Calu3 (cell line): ENCODE data around the gene ACSL3. TPM values are rescaled to one million over a fixed set of nuclear protein-coding genes. Genes with fewer than 3 reads are reported as not detected.

Experiments used
- BruUV-seq: library from RNA; stranded (reverse); fragments of 400-500 nt; replicated peaks from 2 replicates; lab custom pipeline; 2021; lab: Mats Ljungman, UMichigan
- CTCF ChIA-PET: fragments of 300-600 bp; sonication (Branson Sonifier 250); formaldehyde crosslinking; loops from one replicate; lab custom pipeline; 2022; ENCODE audit warnings: antibody characterized with exemption; lab: Charles Lee
- DNase-seq: peaks from one replicate; pipeline ENCODE4 v3.0.0; 2022
- H3K27ac Mint-ChIP-seq: one replicate; pipeline ENCODE4 v1.8.0; 2022; ENCODE audit warnings: mixed read lengths; ENCODE audit not compliant: unreplicated experiment
- H3K27me3 Mint-ChIP-seq: one replicate; pipeline ENCODE4 v1.8.0; 2022; ENCODE audit warnings: mixed read lengths; ENCODE audit not compliant: unreplicated experiment
- H3K36me3 Mint-ChIP-seq: one replicate; pipeline ENCODE4 v1.8.0; 2022; ENCODE audit warnings: mild to moderate bottlenecking, moderate library complexity, mixed read lengths; ENCODE audit not compliant: insufficient read depth, unreplicated experiment
- H3K4me1 Mint-ChIP-seq: one replicate; pipeline ENCODE4 v1.8.0; 2022; ENCODE audit warnings: mild to moderate bottlenecking, low read depth, mixed read lengths; ENCODE audit not compliant: unreplicated experiment
- H3K4me3 Mint-ChIP-seq: one replicate; pipeline ENCODE4 v1.8.0; 2022; ENCODE audit warnings: mild to moderate bottlenecking, low read depth, moderate library complexity, mixed read lengths; ENCODE audit not compliant: unreplicated experiment
- H3K9me3 Mint-ChIP-seq: one replicate; pipeline ENCODE4 v1.8.0; 2022; ENCODE audit warnings: low read depth, mixed read lengths; ENCODE audit not compliant: unreplicated experiment
- intact Hi-C: fragments of 100-400 bp; cut with micrococcal nuclease; formaldehyde crosslinking; loops from one replicate; pipeline ENCODE4 v1.10.0; 2022; ENCODE audit not compliant: unreplicated experiment
- total RNA-seq: library from RNA; stranded (reverse); gene quantifications from 2 replicates; pipeline ENCODE4 v1.2.3, GENCODE V29; 2022
- TF ChIP-seq, protein P1 (sequence below): fragments of 200-600 bp; IDR thresholded peaks from one replicate; pipeline ENCODE4 v1.8.0; 2022; ENCODE audit warnings: antibody characterized with exemption; ENCODE audit not compliant: unreplicated experiment

Gene ACSL3
- total RNA-seq, 1 experiment from 2014 or later, result 167 TPM

DNA sequence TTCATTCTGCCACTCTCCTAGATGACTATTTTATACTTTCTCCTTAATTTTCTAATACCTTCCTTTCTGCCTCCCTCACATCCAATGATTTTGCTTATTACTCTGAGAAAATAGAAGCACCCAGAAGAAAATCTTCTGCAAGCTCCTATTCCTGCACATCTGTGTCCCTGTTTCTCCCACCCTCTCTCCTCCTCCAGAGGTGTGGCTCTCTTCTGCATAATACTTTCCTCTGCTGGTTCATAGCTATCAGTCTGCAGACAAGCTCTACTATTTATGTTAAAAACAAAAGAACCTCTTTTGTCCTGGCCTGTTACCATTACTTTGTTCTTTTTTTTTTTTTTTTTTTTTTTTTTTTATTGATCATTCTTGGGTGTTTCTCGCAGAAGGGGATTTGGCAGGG, 34.3 kb downstream of the ACSL3 start:
- no TSS peak for BruUV-seq
- H3K9me3 Mint-ChIP-seq, result no peaks in the 10 kb centered on the region

DNA sequence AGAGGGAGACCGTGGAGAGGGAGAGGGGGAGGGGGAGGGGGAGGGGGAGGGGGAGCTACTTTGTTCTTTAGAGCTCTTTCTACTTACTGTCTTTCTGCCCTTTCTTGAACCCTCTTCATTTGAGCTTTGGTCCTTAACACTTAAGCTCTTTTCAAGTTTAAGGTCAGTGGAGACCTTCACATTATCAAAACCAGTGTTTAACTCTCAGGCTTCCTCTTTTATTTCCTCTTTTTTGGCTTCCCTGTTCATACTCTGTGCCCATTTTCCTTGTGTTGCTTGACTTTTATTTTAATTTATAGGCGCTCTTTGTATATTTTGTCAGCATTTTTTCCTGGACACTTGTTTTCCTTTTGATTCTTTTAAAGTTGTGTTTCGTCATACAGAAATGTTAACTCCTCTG, 37.1 kb downstream of the ACSL3 start:
- Mint-ChIP-seq H3K4me1 (peaks cover 65% of the 10 kb centered on the region), H3K9me3 (no peaks in the 10 kb centered on the region), H3K27me3 (no peaks in the 10 kb centered on the region), H3K36me3 (peaks cover 6% of the 10 kb centered on the region), H3K27ac (no peak overlapping the region), H3K4me3 (no peak overlapping the region)
- DNase-seq, result no peak
- intact Hi-C loops, result no loop called here
- CTCF ChIA-PET, result no interaction called here
- TF ChIP-seq, protein P1, sequence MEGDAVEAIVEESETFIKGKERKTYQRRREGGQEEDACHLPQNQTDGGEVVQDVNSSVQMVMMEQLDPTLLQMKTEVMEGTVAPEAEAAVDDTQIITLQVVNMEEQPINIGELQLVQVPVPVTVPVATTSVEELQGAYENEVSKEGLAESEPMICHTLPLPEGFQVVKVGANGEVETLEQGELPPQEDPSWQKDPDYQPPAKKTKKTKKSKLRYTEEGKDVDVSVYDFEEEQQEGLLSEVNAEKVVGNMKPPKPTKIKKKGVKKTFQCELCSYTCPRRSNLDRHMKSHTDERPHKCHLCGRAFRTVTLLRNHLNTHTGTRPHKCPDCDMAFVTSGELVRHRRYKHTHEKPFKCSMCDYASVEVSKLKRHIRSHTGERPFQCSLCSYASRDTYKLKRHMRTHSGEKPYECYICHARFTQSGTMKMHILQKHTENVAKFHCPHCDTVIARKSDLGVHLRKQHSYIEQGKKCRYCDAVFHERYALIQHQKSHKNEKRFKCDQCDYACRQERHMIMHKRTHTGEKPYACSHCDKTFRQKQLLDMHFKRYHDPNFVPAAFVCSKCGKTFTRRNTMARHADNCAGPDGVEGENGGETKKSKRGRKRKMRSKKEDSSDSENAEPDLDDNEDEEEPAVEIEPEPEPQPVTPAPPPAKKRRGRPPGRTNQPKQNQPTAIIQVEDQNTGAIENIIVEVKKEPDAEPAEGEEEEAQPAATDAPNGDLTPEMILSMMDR, result no peak
- BruUV-seq, result no TSS peak

More for the DNA sequence above, 34.3 kb downstream of the ACSL3 start:
- H3K4me3 Mint-ChIP-seq, result no peak overlapping the region
- H3K4me1 Mint-ChIP-seq, result peaks cover 66% of the 10 kb centered on the region
- CTCF ChIA-PET, result interaction anchor here (1.6 kb wide), 1 partner anchor 33 kb away, joined by 4 read pairs; no protein-coding TSS in a partner anchor
- H3K36me3 Mint-ChIP-seq, result peaks cover 13% of the 10 kb centered on the region
- intact Hi-C loops, result no loop called here
- no peaks in the 10 kb centered on the region for H3K27me3 Mint-ChIP-seq
- no peak overlapping the region for H3K27ac Mint-ChIP-seq
- DNase-seq, result no peak
- TF ChIP-seq, protein P1, result no peak

GRCh38 chr2:222899413-222900181, 38.8 kb downstream of the ACSL3 start:
- Mint-ChIP-seq H3K27ac (no peak overlapping the region), H3K4me1 (peaks cover 69% of the 10 kb centered on the region), H3K9me3 (no peaks in the 10 kb centered on the region), H3K36me3 (peaks cover 6% of the 10 kb centered on the region), H3K27me3 (no peaks in the 10 kb centered on the region), H3K4me3 (no peak overlapping the region)
- no peak for DNase-seq
- no TSS peak for BruUV-seq
- CTCF ChIA-PET, result no interaction called here
- intact Hi-C loops, result loop anchor here (5.0 kb wide), 1 partner anchor 37 kb away; the partner anchor contains the start of gene ACSL3
- TF ChIP-seq, protein P1, result no peak

DNA sequence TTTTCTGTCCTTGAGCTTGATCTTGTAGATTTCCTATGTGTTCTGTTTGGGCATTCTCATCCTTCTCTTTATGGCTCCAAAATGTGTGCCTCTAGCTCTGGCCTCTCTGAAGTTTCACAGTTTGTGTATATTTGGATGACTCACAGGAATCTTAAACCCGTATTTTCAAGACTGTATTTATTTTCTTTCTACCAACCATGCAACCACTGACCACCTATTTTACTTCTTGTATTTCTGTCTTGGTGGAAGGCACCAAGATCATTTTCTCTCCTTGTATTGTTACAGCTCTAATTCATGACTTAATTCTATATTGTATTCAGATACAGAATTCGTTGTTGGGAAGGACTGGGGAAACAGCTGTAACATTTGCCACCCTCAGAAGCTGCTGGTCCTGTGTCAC, 39.5 kb downstream of the ACSL3 start:
- H3K4me3 Mint-ChIP-seq, result no peak overlapping the region
- no peak overlapping the region for H3K27ac Mint-ChIP-seq
- TF ChIP-seq, protein P1, result no peak
- H3K4me1 Mint-ChIP-seq, result peaks cover 70% of the 10 kb centered on the region
- H3K27me3 Mint-ChIP-seq, result no peaks in the 10 kb centered on the region
- intact Hi-C loops, result loop anchor here (5.0 kb wide), 1 partner anchor 38 kb away; the partner anchor contains the start of gene ACSL3
- no peak for DNase-seq
- CTCF ChIA-PET, result no interaction called here
- BruUV-seq, result no TSS peak
- H3K36me3 Mint-ChIP-seq, result peaks cover 14% of the 10 kb centered on the region
- H3K9me3 Mint-ChIP-seq, result no peaks in the 10 kb centered on the region
